ENCODE results near the gene IMPDH1. TPM values are rescaled to one million over a fixed set of nuclear protein-coding genes. Genes with fewer than 3 reads are reported as not detected.

Gene IMPDH1
- total and polyA plus RNA-seq, 10 of the 15 experiments (the other 5 are each of a cell fraction or from before 2014, with no cell fraction given), result 0.50 to 61.3 (median 41.8) TPM

- peak; percentile 94 for TF ChIP-seq ZBTB11 (CRISPR knock-in tag; IDR thresholded peaks at IDR 0.05)
- peak; percentile 89 for TF ChIP-seq TAF1 (IDR thresholded peaks at IDR 0.05; ENCODE audit: borderline replicate concordance, low read depth, low read length)
- TF ChIP-seq GABPA (IDR thresholded peaks at IDR 0.05; ENCODE audit: low read depth), result peak; percentile 99
- peak; percentile 52; the same call in 1 of the 2 replicates for TF ChIP-seq ZNF384 (IDR thresholded peaks at IDR 0.05; ENCODE audit: borderline replicate concordance, low read depth, low read length)
- TF ChIP-seq IKZF2 (IDR thresholded peaks at IDR 0.05), result peak in 1 of 2 experiments; percentile 24; a peak in 1 of 4 replicates
- 0 out of 2 replicates have a peak, but pooled peaks have one; percentile 42 for TF ChIP-seq TBL1XR1 (IDR thresholded peaks at IDR 0.05; ENCODE audit: low read depth, low read length)
- TF ChIP-seq EP300 (IDR thresholded peaks at IDR 0.05; ENCODE audit: borderline replicate concordance in 1 of 2, control insufficient read depth in 1 of 2, low read depth in 2 of 2, low read length in 2 of 2), result no peak
- TF ChIP-seq RELA (IDR thresholded peaks at IDR 0.05; ENCODE audit: borderline replicate concordance, partially characterized antibody), result peak; percentile 81
- peak; percentile 87 for TF ChIP-seq CREB1 (IDR thresholded peaks at IDR 0.05; ENCODE audit: low read depth)
- TF ChIP-seq NFXL1 (IDR thresholded peaks at IDR 0.05; ENCODE audit: borderline replicate concordance), result no peak
- peak; percentile 16; the same call in 1 of the 2 replicates for TF ChIP-seq MTA2 (IDR thresholded peaks at IDR 0.05; ENCODE audit: low read depth)
- no peak for TF ChIP-seq CHD1 (IDR thresholded peaks at IDR 0.05; ENCODE audit: low read depth, low read length)
- peak; percentile 34; the same call in 1 of the 2 replicates for TF ChIP-seq PKNOX1 (IDR thresholded peaks at IDR 0.05)
- TF ChIP-seq YY1 (IDR thresholded peaks at IDR 0.05; ENCODE audit: low read depth, low read length), result peak; percentile 99
- no peak for TF ChIP-seq SMC3 (IDR thresholded peaks at IDR 0.05; ENCODE audit: borderline replicate concordance, low read length)
- TF ChIP-seq TCF3 (IDR thresholded peaks at IDR 0.05; ENCODE audit: borderline replicate concordance, insufficient read depth, low read depth, low read length), result 0 out of 2 replicates have a peak, but pooled peaks have one; percentile 30
- no peak for TF ChIP-seq ZZZ3 (IDR thresholded peaks at IDR 0.05; ENCODE audit: control insufficient read depth, insufficient read length, low read depth)
- peak; percentile 51; the same call in 1 of the 2 replicates for TF ChIP-seq ZSCAN29 (IDR thresholded peaks at IDR 0.05)
- peak; percentile 84 for TF ChIP-seq MEF2A (IDR thresholded peaks at IDR 0.05; ENCODE audit: insufficient read depth, low read depth, low read length)
- peak; percentile 86 for TF ChIP-seq NR2C1 (IDR thresholded peaks at IDR 0.05)
- TF ChIP-seq ZNF622 (IDR thresholded peaks at IDR 0.05), result 0 out of 2 replicates have a peak, but pooled peaks have one; percentile 31
- no peak for TF ChIP-seq TARDBP (IDR thresholded peaks at IDR 0.05; ENCODE audit: borderline replicate concordance)
These were observed 66.0 kb downstream of the IMPDH1 start, which contains the start of gene RBM28 (continued) for GRCh38 chr7:128343554-128344430.

Measured in GM12878 (cell line).